GM21717 (cell line): ENCODE data around the gene GDF11.
A peak's percentile ranks its signal among the peaks of the same experiment; 100 is the strongest.
"Not testable (repeated sequence)": the region's sequence is repeated elsewhere in the genome, so short reads cannot be mapped to it uniquely, and the experiment has no call there.

ENCODE experiments used
- ATAC-seq: cut with Tn5 transposase; IDR thresholded peaks from one replicate; pipeline ENCODE4 v1.9.1; 2021; ENCODE audit warnings: mild to moderate bottlenecking, moderate library complexity; ENCODE audit not compliant: unreplicated experiment

Gene GDF11

DNA sequence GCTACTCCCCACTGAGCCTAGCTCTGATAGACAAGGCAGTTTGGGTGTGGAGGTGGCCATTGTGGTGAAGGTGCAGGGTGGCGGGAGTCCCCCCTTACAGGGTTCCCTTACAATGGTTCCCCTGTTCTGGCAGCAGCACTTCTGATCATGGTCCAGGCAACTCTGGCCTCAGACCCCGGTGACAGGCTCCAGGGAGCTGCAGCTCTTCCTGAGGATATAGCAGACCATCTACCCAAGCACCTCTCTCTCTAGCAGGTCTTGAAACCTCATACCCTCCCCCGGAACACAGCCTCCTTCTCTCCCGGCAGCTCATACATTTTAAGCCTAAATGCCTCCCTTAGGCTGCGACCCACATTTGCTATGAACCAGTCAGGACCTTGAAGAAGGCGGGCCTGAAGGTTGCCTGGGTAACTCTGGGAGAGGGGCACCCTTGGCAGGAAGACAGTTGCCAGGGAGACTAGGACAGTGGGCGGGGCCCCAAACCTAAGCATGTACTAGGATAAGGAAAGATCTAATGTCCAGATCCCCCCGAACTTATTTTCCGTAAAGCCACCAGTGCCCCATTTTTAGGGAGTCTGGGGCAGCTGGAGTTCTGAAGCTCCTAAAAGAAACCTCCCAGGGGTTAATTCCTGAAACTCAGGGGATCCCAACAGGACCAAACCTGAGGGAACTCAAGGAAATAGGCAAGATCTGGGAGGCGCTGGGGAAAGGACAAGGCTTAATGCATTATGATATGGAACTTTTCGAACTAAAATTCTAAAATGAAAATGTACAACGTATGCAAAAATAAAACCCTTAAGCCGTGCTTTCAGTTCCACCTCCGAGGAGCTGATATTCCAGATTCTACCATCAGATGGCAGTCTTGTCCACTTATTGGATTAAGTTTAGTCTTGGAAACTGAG lies 4.5 kb upstream of the GDF11 start:
- peak; percentile 85 for ATAC-seq

DNA sequence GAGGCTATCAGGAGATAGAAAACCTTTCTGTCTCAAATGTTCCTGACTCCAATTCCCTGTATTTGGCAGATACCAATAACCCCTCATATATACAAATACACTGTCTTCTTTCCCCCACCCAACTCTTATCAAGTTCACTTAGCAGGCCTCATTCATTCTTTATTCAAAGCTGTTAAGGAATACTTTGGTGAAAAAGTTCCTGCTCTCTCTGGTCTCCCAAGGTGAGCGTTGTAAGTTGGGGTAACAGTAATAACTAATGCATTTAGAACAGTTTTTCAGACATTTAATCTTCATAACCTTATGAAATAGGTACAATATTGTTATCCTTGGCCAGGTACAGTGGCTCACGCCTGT lies 3.9 kb upstream of the GDF11 start:
- ATAC-seq = no peak

DNA sequence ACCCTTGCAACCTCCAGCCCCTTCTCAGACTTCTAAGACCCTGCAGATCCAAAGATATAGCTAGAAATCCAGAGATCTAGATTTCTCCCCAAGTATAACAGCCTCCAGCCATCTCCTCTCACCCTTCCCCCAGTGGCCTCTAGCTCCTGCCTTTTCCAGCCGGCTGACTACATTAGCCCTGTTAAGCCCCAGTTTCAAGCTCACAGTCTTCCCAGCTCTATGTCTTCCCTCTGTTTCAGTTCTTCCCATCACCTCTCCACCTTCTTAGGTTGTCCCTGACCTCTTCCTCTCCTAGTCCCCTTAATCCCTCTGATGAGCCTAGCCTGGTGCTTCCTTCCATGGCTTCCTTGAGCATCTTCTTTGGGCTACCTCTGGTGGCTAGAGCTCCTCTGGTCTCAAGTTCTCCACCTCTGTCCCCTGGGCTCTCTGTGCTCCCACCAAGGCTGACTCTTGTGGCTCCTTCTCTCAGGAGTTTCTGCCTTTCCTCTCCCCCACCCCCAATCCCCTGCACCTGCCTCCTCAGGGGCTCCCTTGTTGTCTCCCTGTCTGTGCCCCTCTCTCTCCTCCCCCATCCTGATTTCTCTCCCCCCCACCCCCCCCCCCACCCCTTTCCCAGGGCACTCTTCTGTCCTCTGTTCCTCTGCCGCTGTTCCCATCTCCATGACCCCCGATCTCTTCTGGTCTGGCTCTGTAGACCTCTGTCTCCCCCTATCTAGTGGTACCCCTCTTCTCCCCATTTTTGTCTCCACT lies 816 bp upstream of the GDF11 start:
- no peak for ATAC-seq

DNA sequence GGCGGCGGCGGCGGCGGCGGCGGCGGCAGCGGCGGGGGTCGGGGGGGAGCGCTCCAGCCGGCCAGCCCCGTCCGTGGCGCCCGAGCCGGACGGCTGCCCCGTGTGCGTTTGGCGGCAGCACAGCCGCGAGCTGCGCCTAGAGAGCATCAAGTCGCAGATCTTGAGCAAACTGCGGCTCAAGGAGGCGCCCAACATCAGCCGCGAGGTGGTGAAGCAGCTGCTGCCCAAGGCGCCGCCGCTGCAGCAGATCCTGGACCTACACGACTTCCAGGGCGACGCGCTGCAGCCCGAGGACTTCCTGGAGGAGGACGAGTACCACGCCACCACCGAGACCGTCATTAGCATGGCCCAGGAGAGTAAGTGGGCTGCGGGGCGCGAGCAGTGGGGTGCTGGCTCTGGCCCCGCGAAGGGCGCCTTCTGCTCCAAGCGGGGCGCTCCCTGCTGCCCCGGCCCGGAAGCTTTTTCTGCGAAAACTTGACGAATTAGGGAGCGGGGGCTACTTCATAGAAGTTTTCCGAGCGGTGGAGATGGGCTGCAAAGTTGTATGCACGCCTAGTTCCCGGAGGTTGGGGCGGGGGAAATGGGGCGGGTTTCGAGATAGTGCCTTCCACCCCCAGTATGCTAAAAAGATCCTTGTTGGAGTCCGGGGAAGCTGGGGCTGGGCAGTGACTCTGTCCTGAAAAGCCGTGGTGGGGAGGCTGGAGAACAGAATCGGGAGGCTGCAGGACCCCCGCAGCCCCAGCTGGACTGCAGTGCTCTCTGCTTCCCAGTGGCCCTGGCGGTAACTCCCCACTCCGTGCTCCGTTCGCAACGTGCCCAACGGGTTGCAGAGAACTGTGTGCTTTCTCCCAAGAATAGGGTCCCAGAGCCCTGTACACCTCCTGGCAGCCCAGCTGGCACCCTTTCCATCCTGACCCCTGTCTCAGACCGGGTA lies 751 bp downstream of the GDF11 start:
- peak; percentile 44 for ATAC-seq

DNA sequence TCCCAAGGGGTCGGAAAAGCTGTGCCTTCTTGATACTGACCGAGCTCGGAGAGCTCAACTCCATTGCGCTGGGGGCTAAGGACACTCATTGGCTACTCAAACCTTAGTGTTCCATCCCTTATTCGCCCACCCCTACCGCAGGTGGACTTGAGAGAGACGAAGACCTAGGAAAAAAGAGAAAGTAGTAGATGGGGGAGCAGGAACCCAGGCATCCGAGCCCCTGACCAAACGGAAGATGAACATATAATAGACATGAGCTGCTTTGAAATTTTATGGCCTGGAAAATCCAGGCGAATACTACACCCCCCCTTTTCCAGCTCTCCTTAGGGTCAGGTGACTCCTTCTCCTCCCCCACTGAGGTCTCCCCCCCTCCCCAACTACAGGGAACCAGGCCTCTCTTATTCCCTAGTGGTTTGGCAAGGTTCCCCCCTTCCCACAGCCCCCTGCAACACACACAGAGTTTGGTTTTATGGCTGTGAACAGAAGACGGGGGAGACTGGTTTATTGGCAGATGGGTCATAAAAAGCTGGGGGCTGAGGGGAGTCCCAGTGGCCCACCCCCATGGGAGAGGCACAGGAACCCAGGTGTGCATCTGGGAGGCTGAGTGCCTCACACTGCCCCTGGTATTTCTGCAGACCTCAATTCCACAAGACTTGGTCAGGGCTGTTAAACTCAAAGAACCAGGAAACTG lies 1.6 kb downstream of the GDF11 start:
- ATAC-seq = no peak

GRCh38 chr12:55745361-55746173 lies 2.6 kb downstream of the GDF11 start:
- no peak for ATAC-seq

DNA sequence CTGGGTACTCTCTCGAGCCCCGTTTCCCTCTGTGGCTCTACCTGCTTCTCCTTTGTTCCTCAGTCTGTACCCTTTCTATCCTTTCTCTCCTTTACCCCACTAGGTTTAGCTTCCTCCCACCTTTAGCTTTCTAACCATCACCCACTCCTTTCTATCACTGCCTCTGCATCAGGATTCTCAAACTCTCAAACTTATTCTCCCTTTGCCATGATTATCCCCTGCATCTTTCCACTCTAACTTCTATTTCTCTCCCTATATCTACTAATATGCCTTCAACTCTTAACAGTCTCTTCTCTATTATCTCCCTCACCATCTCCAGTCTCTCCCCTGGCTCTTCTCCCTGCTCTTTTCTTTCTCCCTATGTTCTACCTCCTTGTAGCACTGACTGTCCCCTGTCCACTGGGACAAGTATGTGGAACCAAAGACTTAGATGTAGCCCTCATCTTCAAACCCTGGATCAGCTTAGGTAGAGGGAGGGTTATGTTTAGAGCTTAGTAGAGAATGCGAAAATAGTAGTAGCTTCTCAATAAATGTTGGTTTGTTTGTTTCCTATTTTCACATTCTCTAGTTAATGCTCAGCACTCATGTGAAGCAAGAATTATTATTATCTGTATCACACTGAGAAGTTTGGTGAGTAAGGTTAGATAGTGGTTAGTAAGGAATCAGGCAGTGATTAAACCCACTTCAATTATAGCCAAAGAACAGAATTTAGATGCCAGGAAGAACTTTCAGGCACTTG lies 3.4 kb downstream of the GDF11 start:
- ATAC-seq = no peak

DNA sequence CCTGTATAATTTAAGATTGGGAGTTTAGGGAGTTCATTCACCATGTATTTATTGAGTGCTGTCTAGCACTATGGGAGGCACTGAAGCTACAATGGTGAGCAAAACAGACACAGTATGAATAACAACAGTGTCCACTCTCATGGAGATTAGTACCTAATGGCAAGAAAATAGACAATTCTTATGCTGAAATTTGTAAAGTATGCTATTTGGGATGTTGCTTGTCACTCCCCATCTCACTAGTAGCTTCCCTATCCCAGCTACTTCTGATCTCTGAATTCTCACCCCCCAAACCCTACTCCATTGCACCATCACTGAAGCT lies 4.0 kb downstream of the GDF11 start:
- ATAC-seq = no peak

DNA sequence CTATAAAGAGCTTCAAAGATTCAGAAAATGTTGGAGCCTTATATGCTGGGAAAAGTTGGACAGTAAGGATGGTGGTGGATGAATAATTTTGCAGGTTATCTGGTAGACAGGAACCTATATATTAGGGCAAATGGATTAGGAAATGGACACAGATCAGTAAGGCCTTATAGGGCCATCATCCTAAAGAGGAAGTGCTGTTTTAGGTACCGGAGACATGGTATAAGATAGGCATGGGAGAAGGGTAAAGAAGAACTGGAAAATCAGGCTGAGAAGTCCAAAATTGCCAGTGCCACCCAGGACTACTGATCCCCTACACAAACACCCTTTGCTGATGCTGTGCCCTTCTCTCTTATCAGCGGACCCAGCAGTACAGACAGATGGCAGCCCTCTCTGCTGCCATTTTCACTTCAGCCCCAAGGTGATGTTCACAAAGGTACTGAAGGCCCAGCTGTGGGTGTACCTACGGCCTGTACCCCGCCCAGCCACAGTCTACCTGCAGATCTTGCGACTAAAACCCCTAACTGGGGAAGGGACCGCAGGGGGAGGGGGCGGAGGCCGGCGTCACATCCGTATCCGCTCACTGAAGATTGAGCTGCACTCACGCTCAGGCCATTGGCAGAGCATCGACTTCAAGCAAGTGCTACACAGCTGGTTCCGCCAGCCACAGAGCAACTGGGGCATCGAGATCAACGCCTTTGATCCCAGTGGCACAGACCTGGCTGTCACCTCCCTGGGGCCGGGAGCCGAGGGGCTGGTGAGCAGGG lies 5.5 kb downstream of the GDF11 start:
- ATAC-seq = no peak

GRCh38 chr12:55755246-55755645 lies 12.3 kb downstream of the GDF11 start:
- no peak for ATAC-seq

DNA sequence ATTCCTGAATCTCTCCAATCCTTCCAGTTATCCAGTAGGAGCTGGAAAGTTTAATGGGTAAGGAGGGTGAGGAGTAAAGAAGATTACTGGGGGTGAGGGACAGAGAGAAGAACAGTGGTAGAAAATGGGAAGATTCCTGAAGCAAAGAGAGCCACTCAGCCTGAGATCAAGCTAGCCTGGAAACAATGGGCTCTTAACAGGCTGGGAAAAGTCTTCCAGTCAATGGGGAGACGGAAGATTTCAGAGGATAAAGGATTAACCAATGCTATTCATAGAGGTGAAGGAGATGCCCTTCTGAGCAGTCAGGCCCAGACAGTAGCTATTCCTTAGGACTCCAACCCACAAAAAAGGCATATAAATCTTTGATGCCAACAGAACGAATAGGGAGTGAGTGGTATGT lies 14.8 kb downstream of the GDF11 start:
- no peak for ATAC-seq

DNA sequence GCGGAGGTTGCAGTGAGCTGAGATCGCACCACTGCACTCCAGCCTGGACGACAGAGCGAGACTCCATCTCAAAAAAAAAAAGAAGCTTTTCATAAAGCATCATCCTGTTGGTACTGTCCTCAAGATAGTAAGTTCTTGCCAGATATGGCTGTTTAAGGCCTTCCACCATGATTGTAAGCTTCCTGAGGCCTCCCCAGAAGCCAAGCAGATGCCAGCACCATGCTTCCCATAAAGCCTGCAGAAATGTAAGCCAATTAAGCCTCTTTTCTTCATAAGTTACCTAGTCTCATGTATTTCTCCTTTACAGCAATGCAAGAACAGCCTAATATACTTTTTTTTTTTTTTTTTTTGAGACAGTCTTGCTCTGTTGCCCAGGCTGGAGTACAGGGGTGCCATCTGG lies 15.7 kb downstream of the GDF11 start:
- ATAC-seq = not testable (repeated sequence)

DNA sequence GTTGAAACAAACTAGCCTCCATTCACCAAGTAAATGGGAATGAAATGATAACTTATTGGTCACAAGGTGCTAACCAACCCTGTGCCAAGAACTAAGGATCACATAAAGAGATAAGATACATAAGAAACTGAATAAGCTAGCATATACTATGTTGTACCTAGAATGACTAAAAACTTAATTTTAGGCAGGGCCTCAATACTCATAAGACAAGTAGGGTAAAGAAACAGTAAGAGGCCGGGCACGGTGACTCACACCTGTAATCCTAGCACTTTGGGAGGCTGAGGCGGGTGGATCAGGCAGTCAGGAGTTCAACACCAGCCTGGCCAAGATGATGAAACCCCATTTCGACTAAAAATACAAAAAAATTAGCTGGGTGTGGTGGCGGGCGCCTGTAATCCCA lies 17.7 kb downstream of the GDF11 start:
- no peak for ATAC-seq

DNA sequence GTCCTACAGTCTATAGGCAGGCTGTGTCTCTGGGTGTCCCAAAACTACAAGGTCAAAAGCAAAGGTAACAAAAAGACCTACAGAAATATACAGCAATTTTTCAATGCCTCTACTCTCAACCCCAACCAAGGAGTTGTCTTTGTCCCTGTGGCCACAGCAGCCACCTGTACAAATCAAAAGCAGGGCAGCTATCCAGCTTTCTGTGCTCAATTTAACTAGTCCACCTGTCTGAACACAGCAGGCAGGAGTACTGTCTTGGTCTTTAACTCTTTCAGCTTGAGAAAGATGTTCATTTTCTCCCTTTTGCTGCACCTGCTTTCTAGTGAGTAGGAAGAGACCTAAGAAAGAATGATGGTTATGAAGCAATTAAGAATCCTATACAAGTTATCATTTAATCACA lies 19.7 kb downstream of the GDF11 start:
- ATAC-seq = no peak

- no peak for ATAC-seq
These were observed 22.9 kb downstream of the GDF11 start for GRCh38 chr12:55765736-55766290.

DNA sequence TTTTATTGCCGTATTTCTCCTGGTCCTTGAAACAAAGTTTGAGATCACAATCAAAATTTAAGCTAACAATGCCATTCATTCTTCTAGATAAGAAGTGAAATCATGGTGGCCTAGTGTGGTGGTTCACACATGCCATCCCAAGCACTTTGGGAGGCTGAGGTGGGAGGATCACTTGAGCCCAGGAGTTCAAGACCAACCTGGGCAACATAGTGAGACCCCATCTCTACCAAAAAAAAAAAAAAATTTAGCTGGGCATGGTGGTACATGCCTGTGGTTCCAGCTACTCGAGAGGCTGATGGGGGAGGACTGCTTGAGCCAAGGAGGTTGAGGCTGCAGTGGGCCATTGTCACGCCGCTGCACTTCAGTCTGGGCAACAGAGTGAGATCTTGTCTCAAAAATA lies 24.2 kb downstream of the GDF11 start:
- no peak for ATAC-seq

DNA sequence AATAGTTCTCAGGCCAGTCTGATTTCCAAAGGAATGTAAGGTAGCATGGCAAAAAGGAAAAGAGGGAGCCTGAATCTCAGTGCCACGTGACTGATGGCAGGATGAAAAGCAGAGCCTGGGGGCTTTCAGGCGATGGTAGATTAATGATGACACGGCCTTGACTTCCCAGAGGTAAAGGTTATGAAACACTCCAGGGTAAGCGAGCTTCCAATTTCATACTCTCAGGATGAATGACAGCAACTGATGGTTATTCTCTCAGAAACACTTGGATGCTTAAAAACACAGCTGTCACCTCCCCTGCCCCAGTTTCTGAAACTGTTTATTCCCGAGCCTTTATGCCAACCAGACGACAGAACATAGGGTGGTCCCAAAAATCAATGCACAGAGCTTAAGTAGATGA lies 28.8 kb downstream of the GDF11 start:
- ATAC-seq = no peak

DNA sequence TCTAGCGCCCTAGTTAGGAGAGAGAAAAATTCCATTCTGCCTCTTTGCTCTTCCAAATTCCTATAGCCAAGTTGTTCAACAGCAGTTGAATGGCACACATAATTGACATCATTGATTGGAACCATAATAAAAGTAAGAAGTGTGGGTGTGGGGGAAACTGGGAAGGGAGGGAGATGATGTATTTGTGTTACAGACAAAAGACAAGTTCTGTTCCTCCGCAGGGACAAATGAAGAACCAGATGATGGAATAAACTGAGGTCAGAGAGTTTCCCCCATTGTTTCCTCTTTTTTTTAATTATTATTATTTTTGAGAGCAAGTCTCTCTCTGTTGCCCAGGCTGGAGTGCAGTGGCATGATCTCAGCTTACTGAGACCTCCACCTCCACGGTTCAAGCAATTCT lies 34.9 kb downstream of the GDF11 start:
- no peak for ATAC-seq
